Left renal pelvis (tissue), 4 donors: Measurements from ENCODE around the gene DENND2D. TPM values are rescaled to one million over a fixed set of nuclear protein-coding genes. Genes with fewer than 3 reads are reported as not detected.

Experiments
- DNase-seq, 4 donors: peaks; one replicate each; pipeline ENCODE4 v3.0.0-alpha.2; 2013; ENCODE audit warnings: low read depth in 4 of 4, low spot score in 3 of 4
- polyA plus RNA-seq, 4 donors: library from polyadenylated mRNA; unstranded; fragments of 120-200 nt; gene quantifications; one replicate each; pipeline ENCODE4 v1.2.1, GENCODE V29; 2013; ENCODE audit not compliant: insufficient read length in 4 of 4

Gene DENND2D, protein sequence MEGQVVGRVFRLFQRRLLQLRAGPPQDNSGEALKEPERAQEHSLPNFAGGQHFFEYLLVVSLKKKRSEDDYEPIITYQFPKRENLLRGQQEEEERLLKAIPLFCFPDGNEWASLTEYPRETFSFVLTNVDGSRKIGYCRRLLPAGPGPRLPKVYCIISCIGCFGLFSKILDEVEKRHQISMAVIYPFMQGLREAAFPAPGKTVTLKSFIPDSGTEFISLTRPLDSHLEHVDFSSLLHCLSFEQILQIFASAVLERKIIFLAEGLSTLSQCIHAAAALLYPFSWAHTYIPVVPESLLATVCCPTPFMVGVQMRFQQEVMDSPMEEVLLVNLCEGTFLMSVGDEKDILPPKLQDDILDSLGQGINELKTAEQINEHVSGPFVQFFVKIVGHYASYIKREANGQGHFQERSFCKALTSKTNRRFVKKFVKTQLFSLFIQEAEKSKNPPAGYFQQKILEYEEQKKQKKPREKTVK
- 10 to 100 TPM in 3 of 4 donors, 1 to 10 TPM in 1; 4.0 to 20.0 (median 16.9) TPM for polyA plus RNA-seq

DNA sequence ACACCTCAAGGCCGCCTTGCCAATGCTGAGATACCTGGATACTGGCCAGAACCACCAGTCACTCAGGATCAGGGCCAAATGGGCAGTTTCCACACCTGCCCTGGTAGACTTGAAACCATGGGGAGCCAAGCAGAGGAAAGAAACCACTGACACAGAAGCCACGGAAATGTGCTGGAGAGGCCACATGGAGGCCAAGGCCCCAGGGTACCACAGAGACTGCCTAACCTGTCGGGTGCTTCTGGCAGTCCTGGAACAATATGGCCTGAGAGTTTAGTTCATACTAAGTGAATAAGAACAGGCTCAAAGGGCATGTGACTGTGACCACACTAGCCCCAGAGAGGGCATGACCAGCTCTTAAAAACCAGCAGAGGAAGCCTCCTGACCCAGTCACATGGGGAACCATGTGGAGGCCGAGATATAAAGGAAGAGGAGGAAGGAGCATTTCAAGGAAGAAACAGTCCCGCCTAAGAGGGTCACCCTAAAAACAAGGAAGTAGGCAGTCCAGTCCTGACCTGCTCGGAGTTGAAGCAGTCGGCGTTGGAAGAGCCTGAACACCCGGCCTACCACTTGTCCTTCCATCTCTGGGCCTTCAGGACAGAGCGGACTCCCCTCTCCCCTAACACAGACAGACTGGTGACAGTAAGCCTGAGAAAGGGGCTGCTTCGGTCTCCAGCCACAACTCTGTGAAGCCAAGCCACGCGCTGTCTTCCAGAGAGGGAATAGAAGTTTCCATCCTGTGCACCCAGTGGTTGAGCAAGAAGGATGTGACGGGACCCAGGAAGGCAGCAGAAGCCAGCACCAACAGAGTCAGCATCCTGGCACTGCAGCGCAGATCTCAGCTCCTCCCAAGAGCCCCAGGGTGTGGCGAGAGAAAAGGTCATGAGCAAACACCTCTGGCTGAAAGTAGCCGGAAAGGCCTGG is at the start of gene DENND2D:
Gene DENND2D, minus strand, starts transcription at position 766 of the 921 bp plus-strand sequence. Its CDS starts 187 bp downstream, at position 579.
- no peak for DNase-seq

DNA sequence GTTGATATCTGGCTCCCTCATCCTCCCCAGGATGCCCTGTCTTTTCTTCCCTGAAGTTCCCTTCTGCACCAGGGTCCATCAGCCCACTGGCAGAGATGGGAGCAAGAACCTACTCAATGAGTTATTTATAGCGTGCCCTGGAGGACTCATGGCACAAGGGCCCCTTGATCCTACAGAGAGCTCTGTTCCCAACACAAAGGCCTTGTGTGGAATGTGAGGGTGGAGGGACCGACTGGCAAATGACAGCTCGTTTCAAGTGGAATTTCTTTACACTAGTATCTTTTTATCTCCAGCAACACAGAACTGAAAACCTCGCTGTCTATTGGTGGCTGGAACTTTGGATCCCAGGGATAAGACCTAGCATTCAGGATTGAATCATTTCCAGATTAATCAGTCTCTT is 49.5 kb upstream of the DENND2D start:
- DNase-seq, result no peak

DNA sequence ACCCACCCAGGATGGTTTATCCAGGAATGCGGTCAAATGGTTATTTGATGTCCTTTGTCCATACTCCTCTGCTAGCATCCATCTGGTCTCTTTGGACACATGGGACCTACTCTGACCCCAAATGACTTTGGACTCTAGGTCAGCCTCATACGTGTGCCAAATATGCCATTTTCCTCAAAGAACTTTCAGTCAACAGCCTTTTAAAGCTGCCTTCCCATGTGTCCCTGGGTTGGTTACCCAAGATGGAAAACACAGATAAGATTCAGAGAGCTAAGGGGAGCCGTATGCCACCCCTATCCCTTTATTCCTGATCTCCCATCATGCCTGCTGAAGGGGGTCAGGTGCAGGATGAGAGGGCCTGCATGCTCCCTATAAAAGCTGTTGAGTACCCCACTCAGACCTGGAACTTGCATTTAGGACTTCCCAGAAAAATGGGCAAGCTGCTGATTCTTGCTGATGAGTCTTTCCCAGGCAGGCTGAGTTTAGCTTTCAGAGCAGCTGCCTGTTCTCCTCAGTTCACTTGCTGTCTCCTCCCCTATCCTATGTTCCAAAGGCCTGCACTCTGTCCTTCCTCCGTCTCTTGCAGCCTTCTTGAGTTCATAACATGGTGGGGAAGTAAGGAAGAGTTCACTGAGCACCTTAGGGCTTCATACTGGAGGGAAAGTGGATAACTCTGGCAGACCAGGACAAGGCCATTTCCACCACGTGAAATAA is 46.8 kb upstream of the DENND2D start:
- no peak for DNase-seq

DNA sequence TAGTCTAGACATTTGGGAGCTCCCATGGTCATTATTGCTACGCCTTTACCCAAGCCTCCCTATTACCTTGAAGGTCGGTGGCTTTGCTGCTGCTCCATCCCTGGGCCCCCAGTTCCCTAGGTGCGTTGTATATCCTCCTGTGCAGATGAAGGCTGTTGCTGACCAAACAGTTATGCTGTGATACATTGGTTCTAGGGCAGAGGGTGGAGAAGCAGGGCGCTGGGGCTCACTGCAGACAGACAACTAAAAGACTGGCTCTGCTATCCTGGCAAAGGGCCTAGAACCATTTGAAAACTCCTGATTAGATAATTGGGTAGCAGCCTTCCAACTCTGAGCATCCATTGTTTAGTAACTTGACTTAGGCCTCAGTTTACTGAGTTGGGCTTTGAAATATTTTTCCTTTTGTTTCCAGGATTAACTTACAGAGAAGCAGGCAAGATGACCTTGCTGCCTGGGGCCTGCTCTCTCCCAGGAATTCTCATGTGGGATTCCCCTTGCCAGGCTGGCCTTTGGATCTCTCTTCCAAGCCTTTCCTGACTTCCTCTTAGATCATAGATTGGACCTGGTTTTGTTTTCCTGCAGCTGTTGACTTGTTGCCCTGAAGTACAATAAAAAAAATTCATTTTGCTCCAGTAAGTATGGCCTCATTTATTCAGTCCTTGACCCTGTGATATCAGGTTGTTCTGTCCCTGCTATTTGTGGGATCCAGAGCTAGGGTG is 42.5 kb upstream of the DENND2D start:
- DNase-seq, result no peak

DNA sequence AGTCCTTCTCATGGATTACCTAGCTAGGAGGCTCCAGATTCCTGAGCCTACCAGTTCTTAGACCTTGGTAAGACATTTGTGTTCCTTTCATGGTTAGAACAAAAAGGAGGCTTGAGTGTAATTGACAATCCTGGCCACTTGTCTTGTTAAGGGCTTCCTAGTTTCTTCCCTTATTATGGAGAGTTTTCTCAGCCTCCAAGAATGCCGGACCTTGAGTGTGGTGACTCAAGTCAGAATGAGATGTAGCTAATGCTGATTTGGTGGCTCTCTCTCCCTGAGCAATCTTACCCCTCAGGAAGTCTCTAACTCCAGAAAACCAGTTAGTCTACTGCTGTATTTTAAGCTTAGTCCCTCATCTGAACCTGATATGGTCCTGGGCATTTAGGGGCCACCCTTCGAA is 41.4 kb upstream of the DENND2D start:
- no peak for DNase-seq

DNA sequence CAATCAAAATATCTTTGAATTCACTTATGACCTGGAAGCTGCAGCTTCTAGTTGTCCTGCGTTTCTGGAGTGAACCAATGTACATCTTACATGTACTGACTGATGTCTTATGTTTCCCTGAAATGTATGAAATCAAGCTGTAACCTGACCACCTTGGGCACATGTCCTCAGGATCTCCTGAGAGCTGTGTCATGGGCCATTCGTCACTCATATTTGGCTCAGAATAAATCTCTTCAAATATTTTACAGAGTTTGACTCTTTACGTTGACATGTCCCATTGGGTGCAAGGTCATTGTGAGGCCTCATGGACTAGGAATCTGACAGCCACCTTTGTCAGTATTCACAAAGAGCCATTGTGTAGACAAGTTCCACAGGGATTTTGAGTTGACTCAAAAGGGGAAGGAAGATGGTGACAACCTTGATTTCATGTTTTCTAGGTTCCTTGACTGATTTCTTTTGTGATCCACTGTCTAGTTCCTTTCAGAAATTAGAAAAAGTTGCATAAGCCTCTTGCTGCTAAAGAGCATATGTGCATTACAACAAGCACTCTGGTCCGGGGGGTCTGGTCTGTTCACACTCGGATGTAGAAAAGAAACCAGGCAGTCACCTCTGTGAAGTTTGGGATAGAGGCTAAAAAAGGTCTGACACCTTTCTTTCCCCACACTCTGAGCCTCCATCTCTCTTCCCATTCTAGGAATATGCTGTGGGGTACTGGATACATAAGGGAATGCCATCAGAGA is 37.8 kb upstream of the DENND2D start:
- no peak for DNase-seq

DNA sequence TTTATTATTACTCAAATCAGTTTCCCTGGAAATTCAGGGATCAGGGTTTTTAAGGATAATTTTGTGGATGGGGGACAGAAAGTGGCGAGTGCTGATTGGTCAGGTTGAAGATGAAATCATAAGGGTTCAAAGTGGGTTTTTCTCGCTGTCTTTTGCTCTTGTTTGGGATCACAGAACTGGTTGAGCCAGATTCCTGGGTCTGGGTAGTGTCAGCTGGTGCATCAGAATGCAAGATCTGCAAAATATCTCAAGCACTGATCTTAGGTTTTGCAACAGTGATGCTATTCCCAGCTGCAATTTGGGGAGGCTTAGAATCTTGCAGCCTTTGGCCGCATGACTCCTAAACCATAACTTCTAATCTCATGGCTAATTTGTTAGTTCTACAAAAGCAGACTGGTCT is 36.4 kb upstream of the DENND2D start:
- no peak for DNase-seq

DNA sequence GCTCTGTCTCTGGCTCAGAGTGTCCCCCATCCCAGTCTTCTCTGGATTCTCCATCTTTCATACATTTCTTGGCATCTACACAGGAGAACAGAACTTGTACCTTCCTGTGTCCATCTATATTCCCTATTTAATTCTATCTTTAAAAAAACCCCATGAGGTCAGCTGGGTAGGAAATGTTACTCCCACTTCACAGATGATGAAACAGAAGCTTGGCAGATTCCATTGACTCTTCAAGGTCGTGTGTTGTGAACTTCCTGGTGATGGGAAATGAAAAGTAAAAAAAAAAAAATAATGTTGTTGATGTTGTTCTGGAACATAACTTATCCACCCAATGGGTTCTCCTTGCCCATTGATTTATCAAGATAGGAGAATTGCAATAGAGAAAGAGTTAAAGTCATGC is 35.9 kb upstream of the DENND2D start:
- no peak for DNase-seq

DNA sequence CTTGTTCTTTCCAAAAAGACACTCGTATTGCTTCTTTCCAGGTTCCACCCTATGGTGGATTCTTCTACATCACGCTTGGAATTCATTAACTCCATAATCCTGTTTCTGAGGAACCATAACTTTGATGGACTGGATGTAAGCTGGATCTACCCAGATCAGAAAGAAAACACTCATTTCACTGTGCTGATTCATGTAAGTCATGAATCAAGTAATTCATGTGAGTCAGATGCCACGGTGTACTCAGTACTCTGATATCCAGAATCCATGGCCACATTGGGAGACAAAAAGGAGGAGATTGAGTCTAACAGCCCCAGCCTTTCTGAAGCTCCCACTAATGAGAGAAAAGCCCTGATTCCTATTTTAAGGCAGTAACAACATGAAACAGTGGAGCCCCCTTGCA is 34.4 kb upstream of the DENND2D start:
- DNase-seq, result no peak

DNA sequence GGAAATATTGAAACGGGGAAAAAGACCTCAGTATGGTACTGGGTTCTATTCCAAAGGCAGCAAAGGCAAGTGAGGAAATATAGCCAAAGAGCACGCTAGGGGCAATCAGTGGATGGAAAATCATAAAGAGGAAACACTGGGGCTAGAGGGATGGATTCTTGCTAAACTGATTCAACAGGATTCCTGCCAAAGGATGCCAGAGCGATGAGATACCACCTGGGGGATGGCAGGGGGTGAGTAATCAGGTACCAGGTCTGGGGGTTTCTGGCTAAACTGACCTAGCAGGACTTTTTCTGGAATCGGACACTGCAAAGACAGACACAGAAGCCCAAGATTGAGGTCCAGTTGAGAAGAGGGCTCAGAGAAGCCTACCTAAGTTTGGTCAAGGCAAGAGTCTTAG is 33.8 kb upstream of the DENND2D start:
- DNase-seq, result no peak

DNA sequence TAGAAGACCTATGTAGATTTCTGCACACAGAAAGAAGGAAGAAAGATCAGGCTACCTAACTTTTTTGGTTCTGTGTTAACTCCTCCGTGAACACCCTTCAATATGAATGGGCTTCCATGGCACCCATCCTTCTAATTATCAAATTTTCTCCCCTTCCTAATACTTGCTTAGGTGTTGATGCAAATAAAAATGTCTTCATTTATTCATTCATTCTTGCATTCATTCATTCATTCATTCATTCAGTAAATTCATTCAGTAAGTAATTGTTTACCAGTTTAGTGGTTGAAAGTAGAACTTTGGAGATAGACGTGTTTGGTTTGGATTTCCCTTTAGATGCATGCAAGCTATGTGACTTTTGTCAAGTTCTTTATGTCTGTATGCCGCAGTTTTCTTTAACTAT is 31.7 kb upstream of the DENND2D start:
- DNase-seq, result no peak

DNA sequence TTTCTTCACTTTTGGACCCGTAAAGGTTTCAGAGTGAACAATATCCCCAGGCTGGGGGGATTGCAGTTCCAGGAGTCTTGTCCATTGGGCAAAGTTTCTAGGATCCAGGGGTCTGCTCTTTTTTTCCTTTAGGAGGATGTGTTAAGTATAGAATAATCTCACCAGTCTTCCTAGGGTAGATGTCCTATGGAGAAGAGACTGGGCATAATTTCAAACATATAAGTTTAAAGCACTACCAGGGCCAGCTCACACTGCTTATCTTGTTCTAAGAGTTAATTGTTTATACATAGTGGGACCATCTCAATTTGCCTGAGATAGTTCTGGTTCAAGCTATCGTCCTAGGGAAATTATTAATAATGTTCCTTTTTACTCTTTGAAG is 28.3 kb upstream of the DENND2D start:
- DNase-seq, result no peak

DNA sequence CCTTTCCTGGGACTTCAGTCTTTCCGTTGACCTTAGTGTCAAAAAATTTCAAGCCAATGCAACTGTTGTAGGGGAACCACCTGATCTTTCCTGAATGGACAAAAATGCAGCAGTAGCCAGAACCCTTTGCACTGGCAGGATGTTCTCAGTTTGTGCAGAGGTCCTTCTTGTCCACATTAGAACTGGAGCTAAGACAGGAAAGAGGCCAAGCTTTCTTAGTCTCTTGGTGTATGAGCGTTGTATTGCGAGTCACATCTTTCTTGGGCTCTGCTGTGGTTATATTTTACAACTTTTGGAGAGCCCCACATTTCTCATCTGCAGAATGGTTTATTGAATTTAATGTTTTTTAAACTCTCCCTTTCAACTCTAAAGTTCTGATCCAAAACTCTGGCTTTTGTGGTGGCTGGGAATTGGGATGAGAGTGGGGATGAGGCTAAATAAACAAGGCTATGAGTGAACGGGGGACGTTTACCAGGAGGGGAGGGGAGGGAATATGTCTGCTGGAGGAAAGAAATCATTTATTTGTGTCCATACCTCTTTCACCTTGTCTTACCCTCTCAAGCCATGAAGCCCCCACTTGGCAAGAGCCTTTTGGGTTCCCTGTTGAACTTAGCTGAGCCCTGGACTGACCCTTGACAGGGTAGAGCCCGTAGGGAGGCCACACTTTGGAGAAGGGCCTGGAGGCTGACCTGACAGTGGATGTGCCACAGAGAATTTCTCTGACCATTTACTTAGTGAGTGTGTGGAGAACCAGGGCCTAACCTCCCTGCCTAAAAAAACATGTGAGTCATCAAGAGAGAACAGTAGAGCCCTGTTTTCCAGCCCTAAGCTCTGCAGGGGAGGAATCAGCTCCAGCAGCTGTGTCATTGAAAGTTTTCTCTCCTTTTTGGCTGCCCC is 27.7 kb upstream of the DENND2D start:
- DNase-seq, result no peak

DNA sequence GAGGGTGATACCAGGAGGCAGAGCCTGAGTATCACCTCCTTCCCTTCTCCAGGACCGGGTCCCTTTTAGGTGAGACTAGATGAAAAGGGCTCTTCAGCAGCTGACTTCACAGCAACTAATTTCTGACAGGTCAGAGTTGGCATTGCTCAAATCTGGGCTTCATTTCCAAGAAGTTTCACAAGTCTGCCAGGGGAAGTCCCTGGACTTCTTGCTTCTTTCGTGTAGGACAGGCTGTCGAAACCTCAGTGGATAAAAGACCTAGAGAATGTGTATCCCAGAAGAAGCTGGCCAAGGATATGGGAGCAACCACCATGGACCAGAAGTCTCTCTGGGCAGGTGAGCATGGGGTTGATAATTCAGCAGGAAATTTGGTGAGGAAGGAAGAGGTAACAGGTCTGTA is 27.0 kb upstream of the DENND2D start, which contains the start of gene CHI3L2:
Gene CHI3L2, plus strand, starts transcription at position 280 of the 400 bp plus-strand sequence. Its CDS starts 17 bp downstream, at position 297.
- DNase-seq, result no peak

DNA sequence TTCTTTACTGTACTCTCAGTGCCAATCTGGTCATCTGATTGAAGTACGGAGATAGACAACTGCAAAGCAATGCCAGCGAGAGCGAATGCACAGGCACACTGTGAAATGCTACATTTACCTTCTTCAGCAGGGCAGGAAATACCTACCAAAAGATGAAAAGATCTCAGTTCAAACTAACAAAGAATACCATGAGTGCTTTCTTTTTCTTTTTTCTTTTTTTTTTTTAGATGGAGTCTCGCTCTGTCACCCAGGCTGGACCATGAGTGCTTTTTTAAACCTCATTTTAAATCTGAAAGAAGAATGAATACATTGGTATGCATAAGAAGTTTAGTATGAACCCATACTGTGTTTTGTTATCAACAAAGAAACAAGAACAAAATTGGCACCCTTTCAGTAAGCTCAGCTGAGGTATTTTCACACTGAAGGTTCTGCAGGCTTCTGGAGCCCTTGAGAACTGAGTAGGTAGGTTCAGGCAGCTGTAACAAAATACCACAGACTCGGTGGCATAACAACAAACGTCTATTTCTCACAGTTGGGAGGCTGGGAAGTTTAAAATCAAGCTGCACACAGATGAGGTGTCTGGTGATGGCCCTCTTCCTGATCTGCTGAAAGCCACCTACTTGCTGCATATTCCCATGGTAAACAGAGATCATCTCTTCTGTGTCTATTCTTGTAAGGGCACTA is 25.4 kb upstream of the DENND2D start:
- no peak for DNase-seq

DNA sequence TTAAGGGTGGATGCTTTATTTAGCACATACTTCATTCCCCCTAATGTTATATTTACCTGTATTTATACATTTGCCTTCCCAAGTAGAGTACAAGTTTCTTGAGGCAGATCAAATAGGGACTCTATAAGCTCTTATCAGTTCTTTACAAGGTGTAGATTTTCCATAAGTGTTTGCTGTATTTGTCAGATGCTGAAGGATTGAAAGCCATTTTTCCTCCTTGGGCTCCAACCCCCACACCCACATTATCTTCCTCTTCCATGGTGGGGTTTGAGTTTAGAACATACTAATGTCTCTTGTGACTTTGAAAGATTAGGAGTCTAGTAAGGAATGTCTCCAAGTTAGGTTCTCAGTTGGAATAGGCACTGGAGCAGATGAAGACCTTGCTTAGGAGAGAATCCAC is 24.6 kb upstream of the DENND2D start:
- no peak for DNase-seq

DNA sequence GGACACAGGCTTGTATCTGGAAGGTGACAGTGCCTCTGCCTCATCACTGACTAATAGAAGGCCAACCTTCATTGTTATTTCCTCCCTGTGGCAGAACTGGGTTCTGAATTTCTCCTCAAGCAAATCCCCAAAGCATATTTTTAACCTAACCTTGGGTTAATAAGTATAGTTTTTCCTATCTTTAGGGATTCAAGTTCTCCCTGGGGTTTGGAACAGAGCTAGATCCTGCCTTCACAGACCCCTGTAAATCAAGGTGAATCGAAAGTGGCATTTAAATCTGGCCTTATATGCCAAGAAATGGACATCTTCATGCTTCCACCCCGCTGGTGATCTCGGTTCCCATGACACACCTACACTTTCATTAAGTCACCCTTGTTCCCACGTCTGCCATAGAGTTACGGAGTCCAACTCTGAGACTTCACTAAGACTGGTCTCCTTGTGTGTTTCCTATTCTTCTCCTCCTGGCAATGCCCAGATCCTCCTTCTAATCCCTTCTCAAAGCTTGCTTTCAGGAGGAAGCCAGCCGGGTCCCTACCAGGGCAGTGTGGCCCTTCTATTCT is 22.8 kb upstream of the DENND2D start:
- DNase-seq, result no peak
